NOMO-1 (cell line): ENCODE results near the gene CADPS.

ENCODE experiments used
- DNase-seq, 2 experiments: peaks; one replicate each; lab custom pipeline; 2025; ENCODE audit not compliant: unreplicated experiment in 2 of 2; lab: John Stamatoyannopoulos, UW

Gene CADPS

DNA sequence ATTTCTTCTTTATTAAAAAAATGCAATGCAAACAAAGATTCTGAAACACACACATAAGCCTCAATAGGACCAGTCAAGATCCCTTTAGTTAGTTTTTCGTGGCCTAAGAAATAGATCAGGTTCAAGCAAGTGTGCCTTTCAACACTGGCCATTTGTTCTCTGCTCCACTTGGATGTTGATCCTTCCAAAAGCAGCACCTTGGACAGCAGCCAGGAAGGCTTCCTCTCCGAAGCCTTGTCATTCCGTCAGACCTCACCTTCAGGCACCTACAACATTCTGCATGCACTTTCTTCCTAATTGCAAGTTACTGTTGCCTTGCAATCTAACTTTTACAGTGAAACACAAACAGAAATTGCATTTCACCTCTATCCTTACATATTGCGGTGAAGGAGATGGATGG is 346.0 kb downstream of the CADPS start:
- no peak for DNase-seq

DNA sequence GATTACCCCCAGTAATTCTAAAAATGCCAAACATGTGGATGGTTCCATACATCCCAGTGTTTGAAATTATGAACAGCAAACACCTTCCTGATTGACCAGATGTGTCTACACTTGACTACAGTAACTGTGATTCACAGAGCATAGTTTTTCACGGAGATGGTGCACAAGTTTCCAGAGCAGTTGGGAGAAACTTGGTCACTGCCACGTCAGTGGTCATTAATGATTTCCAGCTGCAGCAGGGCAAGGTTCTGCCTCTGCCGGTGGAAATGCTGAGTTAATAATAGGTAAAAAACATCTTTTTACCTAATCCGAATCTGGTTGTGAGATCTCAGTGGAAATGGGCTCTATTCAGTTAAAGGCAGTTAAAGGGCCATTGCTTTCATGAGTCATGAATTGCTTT is 347.7 kb downstream of the CADPS start:
- DNase-seq = no peak

GRCh38 chr3:62525281-62525680 is 349.9 kb downstream of the CADPS start:
- DNase-seq = no peak

DNA sequence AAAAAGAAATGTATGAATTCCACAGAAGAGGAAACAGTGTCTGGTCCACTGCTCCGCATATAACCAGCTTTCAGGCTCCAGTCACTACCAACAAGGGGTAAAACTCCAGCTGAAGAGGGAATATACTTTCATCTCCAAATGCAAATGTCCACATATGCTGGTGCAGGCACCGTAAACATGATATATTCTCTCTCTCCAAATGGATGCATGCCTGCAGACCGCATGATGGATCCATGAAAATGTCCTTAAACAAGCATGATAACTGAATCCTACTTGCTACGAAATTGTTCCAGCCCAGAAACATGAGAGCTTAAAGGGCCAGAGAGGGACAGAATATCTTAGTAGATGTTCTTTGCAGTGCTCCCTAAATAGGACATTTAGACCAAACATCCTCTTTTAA is 351.5 kb downstream of the CADPS start:
- DNase-seq = no peak

DNA sequence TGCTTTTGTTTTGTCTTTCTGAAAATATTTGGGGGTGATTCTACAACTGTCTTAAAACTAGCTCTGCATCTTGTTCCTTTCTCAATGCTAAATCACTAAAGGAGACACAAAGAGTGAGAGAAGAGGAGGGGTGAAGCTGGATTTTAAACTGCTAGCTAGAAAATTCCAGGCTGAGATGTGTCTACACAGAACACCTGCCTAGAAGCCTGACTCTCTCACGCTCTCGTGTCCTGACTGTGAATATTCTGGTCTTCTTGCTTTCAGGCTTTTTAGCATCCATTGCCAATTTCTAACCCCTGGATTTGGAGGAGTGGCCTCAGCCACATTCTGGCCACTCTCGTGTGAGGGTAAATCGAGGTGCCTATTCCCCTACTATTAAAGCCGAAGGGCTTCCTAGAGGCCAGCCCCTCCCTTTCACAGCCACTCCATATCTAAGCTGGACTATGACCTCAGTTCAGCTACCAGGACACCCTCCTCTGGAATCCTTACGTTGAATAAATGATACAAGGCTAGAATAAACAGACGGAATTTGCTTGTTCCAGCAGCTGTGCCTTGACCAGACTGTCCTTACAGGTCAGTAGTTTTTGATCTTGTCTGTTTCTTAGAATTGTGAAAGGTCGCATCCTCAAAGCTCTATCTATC is 353.6 kb downstream of the CADPS start:
- DNase-seq = no peak

- DNase-seq = no peak
Observed at GRCh38 chr3:62503516-62503915, 371.7 kb downstream of the CADPS start.

- no peak for DNase-seq
Observed at GRCh38 chr3:62502315-62503300, 372.6 kb downstream of the CADPS start.

GRCh38 chr3:62501289-62501668 is 373.9 kb downstream of the CADPS start:
- DNase-seq = no peak

GRCh38 chr3:62500556-62501288 is 374.5 kb downstream of the CADPS start:
- DNase-seq = no peak

DNA sequence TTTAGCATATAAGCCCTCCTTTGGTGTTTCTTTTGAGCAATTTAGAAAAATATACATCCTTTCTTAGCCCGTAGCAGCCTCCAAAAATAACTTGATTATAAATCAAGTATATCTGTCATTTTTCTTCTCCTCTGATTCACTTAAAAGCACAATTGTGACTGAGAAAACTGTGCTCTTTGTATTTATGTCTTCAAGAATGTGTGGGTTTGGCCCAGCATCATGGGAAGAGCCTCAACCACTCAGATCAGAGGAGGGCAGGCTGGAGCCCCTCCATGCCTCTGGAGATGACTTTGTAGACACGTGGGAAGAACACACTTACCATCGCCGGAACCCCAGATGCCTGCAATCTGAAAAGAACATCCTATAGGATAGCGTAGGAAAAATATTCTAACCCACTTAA is 378.1 kb downstream of the CADPS start:
- no peak for DNase-seq

DNA sequence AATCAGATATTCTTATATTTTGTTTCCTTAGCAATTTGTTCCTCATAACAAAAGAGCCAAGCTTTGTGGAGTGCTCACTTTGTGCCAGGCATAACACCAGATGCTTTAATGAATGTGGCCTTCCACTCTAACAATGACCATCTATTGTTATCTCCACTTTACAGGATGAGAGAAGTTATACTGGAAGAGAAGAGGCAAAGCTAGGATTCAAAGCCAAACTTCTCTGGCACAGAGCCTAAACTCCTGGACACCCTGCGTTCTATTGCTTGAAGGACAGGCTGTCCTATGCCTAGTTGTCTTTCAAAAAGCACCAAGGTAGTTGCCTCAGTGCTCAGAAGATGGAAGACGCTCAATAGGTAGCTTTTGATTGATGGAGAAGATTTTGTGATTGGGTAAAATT is 378.7 kb downstream of the CADPS start:
- DNase-seq = no peak

DNA sequence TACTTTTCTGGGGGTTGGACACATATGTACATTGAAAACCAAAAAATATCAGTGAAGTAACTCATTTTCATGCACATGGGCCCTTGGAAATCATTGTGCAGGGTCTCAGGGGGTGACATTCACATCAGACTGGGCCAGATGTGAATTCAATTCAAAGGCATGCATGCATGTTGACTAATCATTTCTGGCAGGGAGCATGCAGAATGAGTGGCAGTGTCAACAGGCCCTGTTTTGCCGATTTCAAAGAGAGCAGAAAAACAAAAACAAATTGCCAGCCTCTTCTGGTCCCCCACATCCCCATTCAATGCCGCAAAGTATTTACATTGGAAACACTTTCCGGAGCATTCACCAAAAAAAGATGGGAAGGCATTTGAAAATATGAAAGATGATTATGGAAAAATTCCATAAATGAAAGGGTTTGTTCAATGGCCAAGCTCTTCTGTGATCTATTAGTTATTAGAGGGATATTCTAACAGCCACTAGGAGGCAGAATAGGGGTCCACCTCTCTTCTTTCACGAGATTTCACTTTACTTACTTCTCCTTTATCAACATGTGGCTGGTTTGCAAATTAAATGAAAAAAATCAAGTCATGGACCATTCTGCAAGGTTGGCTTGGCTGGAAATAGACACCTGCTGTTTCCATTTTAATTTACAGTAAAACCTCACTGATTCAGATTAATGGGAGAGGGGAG is 382.0 kb downstream of the CADPS start:
- no peak for DNase-seq

GRCh38 chr3:62482961-62483360 is 392.3 kb downstream of the CADPS start:
- DNase-seq = no peak

GRCh38 chr3:62481962-62482361 is 393.3 kb downstream of the CADPS start:
- DNase-seq = no peak

DNA sequence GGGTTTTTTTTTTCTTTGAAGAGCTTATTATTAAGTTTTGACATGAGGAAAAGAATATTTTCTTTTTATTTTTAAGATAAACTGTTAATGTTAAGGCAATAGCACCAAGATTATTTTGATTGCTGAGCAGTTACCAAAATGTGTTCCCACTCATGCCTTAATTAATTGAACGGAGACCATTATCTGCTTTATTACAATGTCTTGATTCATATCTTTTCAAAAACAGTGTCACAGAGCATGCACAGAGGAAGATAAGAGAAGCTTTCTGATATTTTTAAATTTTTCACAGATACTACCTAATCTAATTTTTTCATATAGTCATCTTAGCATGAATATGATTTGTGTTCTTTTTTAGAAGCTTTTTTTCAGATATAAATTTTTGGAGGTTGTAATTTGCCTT is 395.2 kb downstream of the CADPS start:
- no peak for DNase-seq

GRCh38 chr3:62479326-62479725 is 395.9 kb downstream of the CADPS start:
- DNase-seq = no peak

DNA sequence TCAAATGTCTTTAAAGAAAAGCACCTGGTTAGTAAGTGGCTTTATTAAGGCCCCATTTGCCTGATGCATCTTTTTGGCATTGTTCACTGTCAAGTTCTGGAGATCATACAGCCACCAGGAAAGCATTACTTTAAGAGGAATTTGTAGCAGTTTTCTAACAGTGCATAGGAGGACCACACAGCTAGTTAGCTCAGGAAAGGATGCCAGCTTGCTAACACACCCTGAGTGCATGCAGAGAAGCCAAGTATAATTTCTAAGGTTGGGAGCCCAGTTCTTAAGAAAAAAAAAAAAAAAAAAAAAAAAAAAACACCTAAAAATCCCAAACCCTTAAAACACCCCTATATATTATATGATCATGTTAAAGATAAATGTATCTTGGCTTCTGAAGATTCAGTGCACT is 399.9 kb downstream of the CADPS start:
- DNase-seq = no peak

GRCh38 chr3:62467966-62468722 is 407.1 kb downstream of the CADPS start:
- no peak for DNase-seq

GRCh38 chr3:62462788-62463187 is 412.4 kb downstream of the CADPS start:
- DNase-seq = no peak

DNA sequence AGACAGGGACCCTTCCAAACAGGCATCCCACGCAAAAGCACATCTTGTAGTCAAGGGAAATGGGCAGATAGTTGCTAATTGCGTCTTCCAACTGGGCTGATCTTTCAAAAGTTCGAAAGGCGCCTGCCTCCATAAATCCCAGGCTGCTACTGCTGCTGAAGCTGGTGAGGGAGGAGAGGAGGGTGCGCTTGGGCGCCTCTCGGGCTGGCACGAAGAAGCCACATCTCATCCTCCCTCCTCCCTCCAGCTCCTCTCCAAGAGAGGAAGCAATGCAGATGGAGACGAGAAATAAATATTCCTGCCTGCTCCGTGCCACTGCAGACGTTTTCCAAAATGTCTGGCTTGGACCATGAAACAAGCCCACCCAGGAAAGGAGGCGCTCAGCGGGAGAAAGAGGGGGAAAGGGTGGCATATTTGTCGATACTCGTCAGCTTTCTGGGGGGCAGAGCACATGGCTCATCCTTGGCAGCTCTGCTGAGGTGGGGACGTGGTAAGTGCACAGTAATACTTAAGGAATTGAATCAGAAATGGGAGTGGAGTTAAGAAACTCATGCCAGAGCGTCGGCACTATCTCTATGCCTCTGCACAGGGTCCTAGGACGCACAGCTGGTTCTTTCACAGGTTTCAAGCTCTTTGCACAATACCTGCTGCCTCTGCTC is 413.0 kb downstream of the CADPS start:
- DNase-seq = no peak
